Measurements from ENCODE around the gene PHLDA1. TPM values are rescaled to one million over a fixed set of nuclear protein-coding genes. Genes with fewer than 3 reads are reported as not detected.

Gene PHLDA1
- total and polyA plus RNA-seq, 2 donors (not counting 3 experiments of a cell fraction or from before 2014, with no cell fraction given): 14.1 to 30.8 TPM

GRCh38 chr12:76018672-76019071 lies 12.9 kb downstream of the PHLDA1 start:
- POLR2A ChIA-PET: no interaction called here
- no peak for DNase-seq (ENCODE audit: low read depth, low spot score)
- no peaks in the 10 kb centered on the region for H4K20me1 ChIP-seq (replicated peaks; ENCODE audit: control insufficient read depth, extremely low read depth, insufficient read depth, low read length)
- CTCF ChIA-PET: interaction anchor here (0.9 kb wide), 1 partner anchor 8 kb away, joined by 3 read pairs; no protein-coding TSS in a partner anchor
- H3K9me3 ChIP-seq (replicated peaks; ENCODE audit: control insufficient read depth, insufficient read depth, low read length): no peaks in the 10 kb centered on the region
- no peak overlapping the region for H3K4me2 ChIP-seq (ENCODE audit: insufficient read depth, low read length)
- H3K9me1 ChIP-seq (replicated peaks; ENCODE audit: control insufficient read depth, extremely low read depth, insufficient read depth, low read length): no peaks in the 10 kb centered on the region
- no peak overlapping the region for H3K4me3 ChIP-seq (replicated peaks in 1 of 3; ENCODE audit: insufficient read depth in 1 of 3, low read depth in 1 of 3, low read length in 3 of 3)
- peaks cover 25% of the 10 kb centered on the region for H3K4me1 ChIP-seq (ENCODE audit: control insufficient read depth, extremely low read depth, insufficient read depth, low read length)
- dilution Hi-C loops (cut with MboI; ENCODE audit: extremely low pct_ligation_motif_present, low sequenced_read_pairs): no loop called here
- no peaks in the 10 kb centered on the region for H3K79me2 ChIP-seq (ENCODE audit: control insufficient read depth, insufficient read depth, low read length)
- no peak for TF ChIP-seq GATA2 (IDR thresholded peaks at IDR 0.05; ENCODE audit: insufficient read depth, insufficient read length, low read depth, low read length)
- no peak for TF ChIP-seq POLR2A (IDR thresholded peaks at IDR 0.05; ENCODE audit: low read depth, low read length)
- no peak for TF ChIP-seq EZH2 (IDR thresholded peaks at IDR 0.05; ENCODE audit: borderline replicate concordance, low read depth, low read length, severe bottlenecking)
- no peak for TF ChIP-seq FOS (IDR thresholded peaks at IDR 0.05; ENCODE audit: borderline replicate concordance, insufficient read depth, low read length)
- TF ChIP-seq MYC (IDR thresholded peaks at IDR 0.05; ENCODE audit: low read depth, low read length): no peak
- TF ChIP-seq POLR2AphosphoS5 (IDR thresholded peaks at IDR 0.05; ENCODE audit: insufficient read depth, low read depth, low read length): no peak
- no peak for TF ChIP-seq JUN (IDR thresholded peaks at IDR 0.05; ENCODE audit: borderline replicate concordance, insufficient read depth, insufficient read length, low read depth)
- no peak for TF ChIP-seq CTCF (IDR thresholded peaks at IDR 0.05; ENCODE audit: extremely low read depth in 1 of 2, insufficient read depth in 1 of 2, low read depth in 1 of 2, low read length in 2 of 2)
- TF ChIP-seq MAX (IDR thresholded peaks at IDR 0.05; ENCODE audit: insufficient read depth, insufficient read length): no peak
- no peaks in the 10 kb centered on the region for H3K36me3 ChIP-seq (ENCODE audit: control insufficient read depth in 2 of 2, extremely low read depth in 1 of 2, insufficient read depth in 2 of 2, low read length in 2 of 2)
- no peak overlapping the region for H3K27ac ChIP-seq (ENCODE audit: insufficient read depth, low read depth, low read length)
- no peak overlapping the region for H3K9ac ChIP-seq (replicated peaks; ENCODE audit: extremely low read depth, insufficient read depth, low read length)
- no peaks in the 10 kb centered on the region for H3K27me3 ChIP-seq (ENCODE audit: control insufficient read depth in 2 of 2, insufficient read depth in 2 of 2, low read length in 2 of 2)
- BruUV-seq (replicated peaks): no TSS peak
- intact Hi-C loops (cut with micrococcal nuclease): no loop called here
- no peak for FAIRE-seq
- H2AFZ ChIP-seq (ENCODE audit: low read depth, low read length): no peak overlapping the region
